ENCODE results near the gene KCNMA1. TPM values are rescaled to one million over a fixed set of nuclear protein-coding genes. Genes with fewer than 3 reads are reported as not detected.

Gene KCNMA1
- total RNA-seq, 1 donor, result 77.8 TPM

GRCh38 chr10:76892766-76893479 lies 744.7 kb downstream of the KCNMA1 start:
- Histone ChIP-seq H3K4me2 (ENCODE audit: insufficient read depth, low read length) (no peak overlapping the region), H3K27ac (ENCODE audit: low read depth, low read length) (no peak overlapping the region), H3K4me1 (ENCODE audit: insufficient read depth, low read length) (no peaks in the 10 kb centered on the region), H3K79me2 (ENCODE audit: insufficient read depth, low read length) (no peaks in the 10 kb centered on the region), H3K27me3 (ENCODE audit: insufficient read depth, low read length) (no peaks in the 10 kb centered on the region), H3K36me3 (ENCODE audit: insufficient read depth, low read length) (no peaks in the 10 kb centered on the region), H4K20me1 (ENCODE audit: insufficient read depth, low read length) (no peaks in the 10 kb centered on the region), H2AFZ (ENCODE audit: low read length) (no peak overlapping the region), H3K4me3 (ENCODE audit: insufficient read depth, low read length) (no peak overlapping the region), H3K9me3 (ENCODE audit: low read depth, low read length) (no peaks in the 10 kb centered on the region)
- no peak for TF ChIP-seq CTCF (IDR thresholded peaks at IDR 0.05; ENCODE audit: extremely low read depth, low read depth, low read length)
- DNase-seq (ENCODE audit: insufficient read length, low spot score, missing footprints), result no peak

- Histone ChIP-seq H3K79me2 (ENCODE audit: insufficient read depth, low read length) (no peaks in the 10 kb centered on the region), H3K4me1 (ENCODE audit: insufficient read depth, low read length) (peaks cover 1% of the 10 kb centered on the region), H3K4me3 (ENCODE audit: insufficient read depth, low read length) (no peak overlapping the region), H2AFZ (ENCODE audit: low read length) (no peak overlapping the region), H3K9me3 (ENCODE audit: low read depth, low read length) (no peaks in the 10 kb centered on the region), H3K27ac (ENCODE audit: low read depth, low read length) (no peak overlapping the region), H3K36me3 (ENCODE audit: insufficient read depth, low read length) (no peaks in the 10 kb centered on the region), H3K4me2 (ENCODE audit: insufficient read depth, low read length) (no peak overlapping the region), H3K27me3 (ENCODE audit: insufficient read depth, low read length) (no peaks in the 10 kb centered on the region), H4K20me1 (ENCODE audit: insufficient read depth, low read length) (no peaks in the 10 kb centered on the region)
- DNase-seq (ENCODE audit: insufficient read length, low spot score, missing footprints), result no peak
- no peak for TF ChIP-seq CTCF (IDR thresholded peaks at IDR 0.05; ENCODE audit: extremely low read depth, low read depth, low read length)
Measured at GRCh38 chr10:76887223-76888010, 750.2 kb downstream of the KCNMA1 start.

- no peak overlapping the region for H3K27ac ChIP-seq (ENCODE audit: low read depth, low read length)
Measured at GRCh38 chr10:76885816-76886215, 751.8 kb downstream of the KCNMA1 start.

More at GRCh38 chr10:76885816-76886215, 751.8 kb downstream of the KCNMA1 start:
- no peak overlapping the region for H3K4me3 ChIP-seq (ENCODE audit: insufficient read depth, low read length)
- no peaks in the 10 kb centered on the region for H3K36me3 ChIP-seq (ENCODE audit: insufficient read depth, low read length)
- H3K79me2 ChIP-seq (ENCODE audit: insufficient read depth, low read length), result no peaks in the 10 kb centered on the region
- no peaks in the 10 kb centered on the region for H3K9me3 ChIP-seq (ENCODE audit: low read depth, low read length)
- no peaks in the 10 kb centered on the region for H3K27me3 ChIP-seq (ENCODE audit: insufficient read depth, low read length)
- no peak for TF ChIP-seq CTCF (IDR thresholded peaks at IDR 0.05; ENCODE audit: extremely low read depth, low read depth, low read length)
- H4K20me1 ChIP-seq (ENCODE audit: insufficient read depth, low read length), result no peaks in the 10 kb centered on the region
- peaks cover 11% of the 10 kb centered on the region for H3K4me1 ChIP-seq (ENCODE audit: insufficient read depth, low read length)
- H3K4me2 ChIP-seq (ENCODE audit: insufficient read depth, low read length), result no peak overlapping the region
- H2AFZ ChIP-seq (ENCODE audit: low read length), result no peak overlapping the region
- no peak for DNase-seq (ENCODE audit: insufficient read length, low spot score, missing footprints)

Measured in osteoblast (primary cell).